ENCODE data around the gene ADRB2.

The ADRB2 gene

GRCh38 chr5:148850836-148851235, 24.4 kb downstream of the ADRB2 start:
- Mint-ChIP-seq H3K4me3 (no peak overlapping the region), H3K27me3 (ENCODE audit: low read depth) (peaks cover 5% of the 10 kb centered on the region), H3K36me3 (ENCODE audit: low read depth) (no peaks in the 10 kb centered on the region), H3K9me3 (no peaks in the 10 kb centered on the region), H3K27ac (no peak overlapping the region), H3K4me1 (no peaks in the 10 kb centered on the region)
- no peak for TF ChIP-seq CTCF (IDR thresholded peaks at IDR 0.05; ENCODE audit: unreplicated experiment in 3 of 3)

DNA sequence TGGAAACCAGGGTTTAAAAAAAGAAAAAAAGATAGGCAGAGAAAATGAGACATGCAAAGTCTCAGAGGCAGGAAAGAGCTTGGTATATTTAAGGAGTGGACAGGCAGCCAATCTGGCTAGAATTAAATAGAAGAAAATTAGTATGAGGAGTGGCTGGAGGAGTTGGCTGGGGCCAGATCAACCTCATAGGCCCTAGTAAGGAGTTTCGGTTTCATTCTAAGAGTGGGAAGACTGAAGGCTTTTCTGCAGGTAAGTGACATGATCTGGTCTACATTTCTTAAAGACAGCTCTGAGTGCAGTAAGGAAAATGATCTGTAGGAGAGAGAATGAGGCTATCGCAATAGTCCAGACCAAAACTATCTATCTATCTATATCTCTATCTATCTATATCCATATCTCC, 27.5 kb downstream of the ADRB2 start:
- Mint-ChIP-seq H3K4me1 (no peaks in the 10 kb centered on the region), H3K4me3 (no peak overlapping the region), H3K36me3 (ENCODE audit: low read depth) (no peaks in the 10 kb centered on the region), H3K27me3 (ENCODE audit: low read depth) (peaks cover 13% of the 10 kb centered on the region), H3K9me3 (no peaks in the 10 kb centered on the region), H3K27ac (no peak overlapping the region)
- TF ChIP-seq CTCF (IDR thresholded peaks at IDR 0.05; ENCODE audit: unreplicated experiment in 3 of 3): no peak

DNA sequence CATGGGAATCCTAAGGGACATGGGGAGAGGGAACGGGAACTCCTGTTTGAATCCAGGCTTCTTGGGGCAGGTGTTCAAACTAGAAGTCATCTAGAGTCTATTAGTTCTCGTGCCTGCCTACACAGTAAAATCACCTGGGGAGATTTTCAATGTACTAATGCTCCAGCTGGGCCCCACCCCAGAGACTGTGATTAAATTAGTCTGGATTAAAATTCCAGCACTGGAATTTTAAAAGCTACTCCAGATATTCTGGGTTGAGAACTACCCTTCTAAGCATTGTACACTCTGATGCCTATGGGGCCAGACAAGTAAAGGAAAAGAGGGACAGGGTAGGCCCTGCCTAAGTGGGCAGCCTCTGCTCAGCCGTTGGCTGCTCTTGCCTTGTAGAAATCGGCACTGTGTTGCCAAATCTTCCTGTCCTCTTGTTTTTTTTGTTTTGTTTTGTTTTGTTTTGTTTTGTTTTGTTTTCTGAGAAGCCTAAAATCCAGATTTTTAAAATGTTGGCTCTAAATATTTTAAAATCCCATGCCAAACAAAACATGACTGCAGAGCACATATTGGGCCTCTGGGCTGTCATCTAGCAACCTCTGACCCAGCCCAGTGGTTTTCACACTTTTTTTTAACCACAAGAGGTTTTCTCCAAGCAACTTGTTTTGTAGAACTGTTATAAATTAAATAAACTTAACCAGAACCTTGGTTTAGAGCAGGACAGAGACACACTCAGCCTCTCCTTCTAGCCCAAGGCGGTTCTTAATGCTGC, 29.0 kb downstream of the ADRB2 start:
- no peak for TF ChIP-seq CTCF (IDR thresholded peaks at IDR 0.05; ENCODE audit: unreplicated experiment in 3 of 3)
- Mint-ChIP-seq H3K36me3 (ENCODE audit: low read depth) (no peaks in the 10 kb centered on the region), H3K4me3 (no peak overlapping the region), H3K27ac (no peak overlapping the region), H3K27me3 (ENCODE audit: low read depth) (peaks cover 17% of the 10 kb centered on the region), H3K4me1 (no peaks in the 10 kb centered on the region), H3K9me3 (no peaks in the 10 kb centered on the region)

DNA sequence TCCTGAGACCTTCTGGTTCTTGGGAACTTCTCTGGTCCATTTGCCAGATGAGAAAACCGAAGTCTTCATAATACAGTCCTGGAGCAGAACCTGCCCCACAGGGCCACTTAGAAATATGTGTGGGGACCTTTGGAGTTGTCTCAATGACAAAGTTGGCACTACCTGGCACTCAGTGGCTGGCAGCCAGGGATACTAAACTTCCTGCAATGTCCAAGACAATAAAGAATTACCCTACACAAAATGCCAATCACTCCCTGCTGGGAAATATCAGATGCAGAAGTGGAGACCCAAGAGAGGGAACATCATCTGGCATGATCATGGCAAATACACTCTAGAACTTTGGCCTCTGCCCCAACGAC, 29.6 kb downstream of the ADRB2 start:
- no peak for TF ChIP-seq CTCF (IDR thresholded peaks at IDR 0.05; ENCODE audit: unreplicated experiment in 3 of 3)
- no peaks in the 10 kb centered on the region for H3K9me3 Mint-ChIP-seq
- H3K27me3 Mint-ChIP-seq (ENCODE audit: low read depth): peaks cover 18% of the 10 kb centered on the region
- H3K4me3 Mint-ChIP-seq: no peak overlapping the region
- H3K4me1 Mint-ChIP-seq: no peaks in the 10 kb centered on the region
- H3K36me3 Mint-ChIP-seq (ENCODE audit: low read depth): no peaks in the 10 kb centered on the region
- H3K27ac Mint-ChIP-seq: no peak overlapping the region

DNA sequence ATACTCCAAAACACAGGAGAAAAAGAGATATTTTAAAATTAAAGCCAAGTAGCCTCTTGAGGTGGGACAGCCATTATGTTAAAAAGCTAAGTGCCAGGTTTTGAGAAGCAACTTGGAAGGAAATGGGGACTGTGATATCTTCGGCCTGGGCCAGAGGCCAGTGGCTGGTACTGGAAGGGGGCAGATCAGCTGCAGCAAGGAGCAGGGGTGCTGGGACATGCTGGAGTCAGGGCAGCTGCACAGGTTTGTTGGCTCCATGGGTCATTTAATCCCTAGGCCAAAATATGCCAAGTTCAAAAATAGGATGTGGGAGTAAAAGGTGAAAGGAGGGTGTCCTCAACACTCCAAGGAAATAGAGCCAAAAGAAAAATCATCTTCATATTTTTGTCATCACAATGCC, 30.0 kb downstream of the ADRB2 start:
- Mint-ChIP-seq H3K4me1 (no peaks in the 10 kb centered on the region), H3K27me3 (ENCODE audit: low read depth) (peaks cover 14% of the 10 kb centered on the region), H3K27ac (no peak overlapping the region), H3K36me3 (ENCODE audit: low read depth) (no peaks in the 10 kb centered on the region), H3K4me3 (no peak overlapping the region), H3K9me3 (no peaks in the 10 kb centered on the region)
- TF ChIP-seq CTCF (IDR thresholded peaks at IDR 0.05; ENCODE audit: unreplicated experiment in 3 of 3): no peak

- Mint-ChIP-seq H3K4me1 (no peaks in the 10 kb centered on the region), H3K36me3 (ENCODE audit: low read depth) (no peaks in the 10 kb centered on the region), H3K9me3 (no peaks in the 10 kb centered on the region), H3K4me3 (no peak overlapping the region), H3K27me3 (ENCODE audit: low read depth) (peaks cover 13% of the 10 kb centered on the region), H3K27ac (no peak overlapping the region)
- no peak for TF ChIP-seq CTCF (IDR thresholded peaks at IDR 0.05; ENCODE audit: unreplicated experiment in 3 of 3)
These were observed 31.1 kb downstream of the ADRB2 start for GRCh38 chr5:148857474-148857873.
